Measurements from ENCODE around the gene WWC2. TPM values are rescaled to one million over a fixed set of nuclear protein-coding genes. Genes with fewer than 3 reads are reported as not detected.

Gene WWC2
- total and polyA plus RNA-seq, 2 experiments from 2014 or later: 50.5 to 74.2 TPM

- no peak for TF ChIP-seq ZNF462 (CRISPR knock-in tag; IDR thresholded peaks at IDR 0.05)
- TF ChIP-seq ZNF331 (CRISPR knock-in tag; IDR thresholded peaks at IDR 0.05; ENCODE audit: low read depth): no peak
- no peak for TF ChIP-seq JUNB (IDR thresholded peaks at IDR 0.05; ENCODE audit: unreplicated experiment)
- TF ChIP-seq STAT1 (IDR thresholded peaks at IDR 0.05; ENCODE audit: unreplicated experiment): no peak
- TF ChIP-seq EZH2 (IDR thresholded peaks at IDR 0.05; ENCODE audit: low read depth, unreplicated experiment): no peak
- no peak for TF ChIP-seq POLR2AphosphoS5 (IDR thresholded peaks at IDR 0.05; ENCODE audit: low read depth)
- no peak for TF ChIP-seq NANOG (IDR thresholded peaks at IDR 0.05; ENCODE audit: borderline replicate concordance)
- TF ChIP-seq ZNF114 (CRISPR knock-in tag; IDR thresholded peaks at IDR 0.05): no peak
- no peak for TF ChIP-seq ETS1 (IDR thresholded peaks at IDR 0.05)
These were observed 259.2 kb downstream of the WWC2 start (continued) for GRCh38 chr4:183358215-183358755.
